Mesothelial cell of epicardium (in vitro differentiated cells): Measurements from ENCODE around the gene MYH9. TPM values are rescaled to one million over a fixed set of nuclear protein-coding genes. Genes with fewer than 3 reads are reported as not detected.

ENCODE experiments used
- DNase-seq, 2 experiments: peaks; one replicate each; pipeline ENCODE4 v3.0.0; 2021; ENCODE audit warnings: low spot score in 2 of 2; ENCODE audit not compliant: unreplicated experiment in 2 of 2
- H3K27ac Mint-ChIP-seq: 2 replicates; pipeline ENCODE4 v1.8.0; 2021; ENCODE audit warnings: mixed read lengths
- H3K27me3 Mint-ChIP-seq: 2 replicates; pipeline ENCODE4 v1.8.0; 2021; ENCODE audit warnings: low read depth, mixed read lengths
- H3K36me3 Mint-ChIP-seq: 2 replicates; pipeline ENCODE4 v1.8.0; 2021; ENCODE audit warnings: mixed read lengths
- H3K4me1 Mint-ChIP-seq: 2 replicates; pipeline ENCODE4 v1.8.0; 2021; ENCODE audit warnings: mixed read lengths
- H3K4me3 Mint-ChIP-seq: 2 replicates; pipeline ENCODE4 v1.8.0; 2021; ENCODE audit warnings: mild to moderate bottlenecking, moderate library complexity, mixed read lengths
- H3K9me3 Mint-ChIP-seq: 2 replicates; pipeline ENCODE4 v1.8.0; 2021; ENCODE audit warnings: mixed read lengths
- total RNA-seq: library from RNA; stranded (reverse); gene quantifications from 3 replicates; pipeline ENCODE4 v1.2.1, GENCODE V29; 2021
- TF ChIP-seq, protein P1 (sequence below): fragments of 200-600 bp; sonication (generic); IDR thresholded peaks from one replicate; pipeline ENCODE4 v1.5.0; 2021; ENCODE audit warnings: antibody characterized with exemption; ENCODE audit not compliant: unreplicated experiment

Gene MYH9
- total RNA-seq, 1 donor from 2014 or later = 341 TPM

DNA sequence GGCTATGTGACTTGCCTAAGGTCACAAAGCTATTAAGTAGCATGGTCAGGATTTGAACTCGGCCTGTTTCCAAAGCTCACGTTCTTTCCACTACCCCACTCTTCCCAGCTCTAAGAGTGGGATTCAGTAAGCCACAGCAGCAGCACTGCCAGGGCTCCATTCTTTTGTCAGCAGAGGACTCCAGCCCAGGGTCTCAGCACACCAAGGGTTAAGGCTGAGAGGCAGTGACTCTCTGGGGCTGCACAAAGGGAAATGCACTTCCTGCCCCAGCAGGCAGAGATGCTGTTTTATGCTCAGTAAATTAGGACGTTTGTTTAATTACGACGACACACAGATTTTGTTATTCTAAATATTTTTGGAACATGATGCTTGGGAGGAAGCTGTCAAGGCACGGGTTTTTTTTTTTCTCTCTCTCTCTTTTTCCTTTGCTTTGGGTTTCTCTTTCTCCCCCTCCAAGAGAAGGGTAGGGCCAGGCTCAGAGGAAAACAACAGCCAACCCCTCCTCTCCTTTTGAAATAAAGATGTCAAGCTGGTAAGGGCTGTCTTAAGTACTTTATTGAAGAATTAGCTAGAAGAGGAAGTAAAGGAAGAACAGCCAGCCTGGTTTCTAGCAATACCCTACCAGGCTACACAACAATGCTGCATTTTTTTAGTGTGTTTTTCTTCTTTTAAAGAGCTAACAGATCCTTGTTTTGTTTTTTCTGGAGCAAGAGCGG is 2.8 kb downstream of the MYH9 start:
- Mint-ChIP-seq H3K9me3 (no peaks in the 10 kb centered on the region), H3K27me3 (no peaks in the 10 kb centered on the region), H3K4me1 (peaks cover 37% of the 10 kb centered on the region), H3K36me3 (peaks cover 3% of the 10 kb centered on the region), H3K4me3 (peak overlapping the region; percentile 91), H3K27ac (peak overlapping the region; percentile 98)
- TF ChIP-seq, protein P1, sequence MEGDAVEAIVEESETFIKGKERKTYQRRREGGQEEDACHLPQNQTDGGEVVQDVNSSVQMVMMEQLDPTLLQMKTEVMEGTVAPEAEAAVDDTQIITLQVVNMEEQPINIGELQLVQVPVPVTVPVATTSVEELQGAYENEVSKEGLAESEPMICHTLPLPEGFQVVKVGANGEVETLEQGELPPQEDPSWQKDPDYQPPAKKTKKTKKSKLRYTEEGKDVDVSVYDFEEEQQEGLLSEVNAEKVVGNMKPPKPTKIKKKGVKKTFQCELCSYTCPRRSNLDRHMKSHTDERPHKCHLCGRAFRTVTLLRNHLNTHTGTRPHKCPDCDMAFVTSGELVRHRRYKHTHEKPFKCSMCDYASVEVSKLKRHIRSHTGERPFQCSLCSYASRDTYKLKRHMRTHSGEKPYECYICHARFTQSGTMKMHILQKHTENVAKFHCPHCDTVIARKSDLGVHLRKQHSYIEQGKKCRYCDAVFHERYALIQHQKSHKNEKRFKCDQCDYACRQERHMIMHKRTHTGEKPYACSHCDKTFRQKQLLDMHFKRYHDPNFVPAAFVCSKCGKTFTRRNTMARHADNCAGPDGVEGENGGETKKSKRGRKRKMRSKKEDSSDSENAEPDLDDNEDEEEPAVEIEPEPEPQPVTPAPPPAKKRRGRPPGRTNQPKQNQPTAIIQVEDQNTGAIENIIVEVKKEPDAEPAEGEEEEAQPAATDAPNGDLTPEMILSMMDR = no peak
- DNase-seq = no peak

DNA sequence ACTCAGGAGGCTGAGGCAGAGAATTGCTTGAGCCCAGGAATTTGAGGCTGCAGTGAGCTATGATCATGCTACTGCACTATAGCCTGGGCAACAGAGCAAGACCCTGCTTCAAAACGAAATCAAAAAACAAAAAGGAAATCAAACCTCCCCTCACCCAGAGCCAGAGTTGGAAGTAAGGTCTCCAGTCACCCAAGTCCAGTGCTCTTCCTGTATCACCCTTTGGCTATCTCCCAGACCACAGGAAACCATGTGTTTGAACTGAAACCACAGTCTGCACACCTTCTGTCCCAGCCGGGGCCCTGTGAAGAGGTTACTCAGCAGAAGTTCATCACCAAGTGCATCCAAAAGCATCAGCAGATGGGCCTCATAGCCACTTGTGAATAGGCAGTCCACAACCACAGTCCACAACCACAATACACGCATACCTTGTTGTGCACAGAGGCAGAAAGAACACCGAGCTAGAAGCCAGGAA is 4.6 kb downstream of the MYH9 start:
- TF ChIP-seq, protein P1 = no peak
- Mint-ChIP-seq H3K27ac (peak overlapping the region; percentile 31), H3K4me1 (peaks cover 30% of the 10 kb centered on the region), H3K4me3 (no peak overlapping the region), H3K9me3 (no peaks in the 10 kb centered on the region), H3K36me3 (peaks cover 6% of the 10 kb centered on the region), H3K27me3 (no peaks in the 10 kb centered on the region)
- no peak for DNase-seq

DNA sequence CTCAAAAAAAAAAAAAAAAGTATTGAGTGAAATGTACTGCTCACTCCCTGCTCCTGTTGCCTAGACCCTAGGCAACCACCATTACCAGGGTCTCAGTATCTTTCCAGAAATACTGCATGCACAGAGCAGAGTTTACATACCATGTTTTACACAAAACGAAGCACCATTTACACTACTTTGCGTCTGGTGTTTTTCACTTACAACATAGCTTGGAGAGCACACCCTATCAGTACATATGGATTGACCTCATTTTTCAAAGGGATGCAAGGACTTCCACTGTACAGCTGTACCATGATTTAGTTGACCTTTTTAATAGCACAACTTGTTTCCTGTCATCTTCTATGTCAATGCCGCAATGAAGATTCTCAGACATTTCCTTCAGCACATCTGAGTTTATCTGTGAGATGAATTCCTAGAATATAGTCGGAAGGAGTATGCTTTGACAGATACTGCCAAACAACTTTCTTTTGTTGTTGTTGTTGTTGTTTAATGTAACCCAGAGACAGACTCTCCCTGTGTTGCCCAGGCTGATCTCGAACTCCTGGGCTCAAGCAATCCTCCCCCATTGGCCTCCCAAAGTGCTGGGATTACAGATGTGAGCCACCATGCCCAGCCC is 6.1 kb downstream of the MYH9 start:
- Mint-ChIP-seq H3K4me1 (peaks cover 34% of the 10 kb centered on the region), H3K4me3 (no peak overlapping the region), H3K27me3 (no peaks in the 10 kb centered on the region), H3K27ac (peak overlapping the region; percentile 51), H3K9me3 (no peaks in the 10 kb centered on the region), H3K36me3 (peaks cover 12% of the 10 kb centered on the region)
- no peak for DNase-seq
- TF ChIP-seq, protein P1 = no peak

DNA sequence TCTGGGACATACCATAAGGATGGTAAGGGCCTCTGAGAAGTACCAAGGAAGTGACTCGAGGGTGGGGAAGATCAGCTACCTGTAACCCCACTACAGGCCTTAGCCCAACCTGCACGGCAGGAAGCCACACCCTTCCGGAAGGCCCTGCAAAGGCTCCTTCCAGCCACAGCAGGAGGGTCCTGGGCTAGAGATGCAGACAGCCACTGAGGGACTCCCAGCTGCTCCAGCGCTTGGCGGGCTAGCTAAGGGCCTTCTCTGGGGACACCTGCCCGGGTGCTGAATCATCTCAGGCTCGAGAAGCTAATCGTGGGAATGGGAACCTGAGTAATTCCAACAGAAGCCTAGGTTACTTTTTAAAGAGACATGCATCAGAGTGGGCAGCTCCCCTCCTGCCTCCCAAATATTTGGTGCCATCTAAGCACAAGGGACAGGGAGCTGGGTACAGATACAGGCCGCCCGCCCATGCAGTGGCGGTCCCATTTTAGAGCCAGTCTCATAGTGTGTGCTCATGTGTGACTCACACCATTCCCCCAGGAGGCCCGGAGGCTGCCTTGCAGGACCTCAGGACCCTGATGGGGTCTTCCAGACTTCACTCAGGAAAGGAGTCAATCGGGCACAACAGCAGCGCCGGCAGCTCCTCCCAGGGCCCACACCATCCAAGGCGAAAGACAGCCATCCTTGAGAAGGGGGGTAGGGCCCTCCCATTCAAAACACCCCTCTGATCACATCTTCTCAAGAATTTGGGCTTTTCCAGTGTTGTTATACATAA is 8.0 kb downstream of the MYH9 start:
- TF ChIP-seq, protein P1 = no peak
- Mint-ChIP-seq H3K9me3 (no peaks in the 10 kb centered on the region), H3K36me3 (peaks cover 15% of the 10 kb centered on the region), H3K27me3 (no peaks in the 10 kb centered on the region), H3K27ac (no peak overlapping the region), H3K4me3 (no peak overlapping the region), H3K4me1 (peaks cover 16% of the 10 kb centered on the region)
- DNase-seq = no peak

DNA sequence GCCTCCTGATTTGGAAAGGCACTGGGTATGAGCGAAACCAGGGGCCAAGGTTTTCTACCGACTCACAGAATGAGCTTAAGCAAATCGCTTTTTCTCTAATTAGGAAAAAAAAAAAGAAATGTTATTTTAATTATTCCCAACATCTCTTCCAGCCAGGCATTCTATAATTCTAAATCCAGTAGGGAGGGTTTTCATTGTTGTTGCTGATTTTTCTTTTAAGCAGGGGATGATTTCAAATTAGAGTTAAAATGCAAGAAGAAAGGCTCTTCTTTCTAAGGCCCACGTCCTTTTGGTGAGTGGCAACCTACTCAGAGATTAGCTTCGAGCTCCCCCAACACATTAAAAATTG is 8.9 kb downstream of the MYH9 start:
- Mint-ChIP-seq H3K9me3 (no peaks in the 10 kb centered on the region), H3K36me3 (peaks cover 15% of the 10 kb centered on the region), H3K27ac (peak overlapping the region; percentile 85), H3K4me1 (peaks cover 15% of the 10 kb centered on the region), H3K4me3 (no peak overlapping the region), H3K27me3 (no peaks in the 10 kb centered on the region)
- TF ChIP-seq, protein P1 = no peak
- DNase-seq = no peak
